ENCODE data around the gene TTPAL. TPM values are rescaled to one million over a fixed set of nuclear protein-coding genes. Genes with fewer than 3 reads are reported as not detected.

TTPAL gene
- total RNA-seq, 2 experiments from 2014 or later, result 5.6 to 18.8 TPM

DNA sequence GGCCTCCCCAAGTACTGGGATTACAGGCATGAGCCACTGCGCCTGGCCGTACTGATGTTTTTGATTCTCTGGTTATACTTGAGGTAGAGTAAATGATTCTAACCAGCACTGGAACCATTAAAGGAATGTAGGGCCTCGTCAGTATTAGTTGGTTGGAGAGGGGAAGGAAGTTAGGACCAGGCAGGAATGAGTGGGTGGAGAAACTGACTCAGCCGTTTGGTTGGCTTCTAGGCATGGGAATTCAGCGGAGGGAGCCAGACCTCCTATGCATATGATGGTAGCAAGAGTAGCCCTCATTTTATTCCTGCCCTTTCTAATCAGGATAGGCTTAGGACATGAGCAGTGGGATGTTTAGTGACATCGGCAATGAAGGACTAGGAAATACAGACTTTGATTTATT, 65.2 kb downstream of the TTPAL start:
- no peaks in the 10 kb centered on the region for H3K9me3 ChIP-seq (ENCODE audit: low read length)
- no peaks in the 10 kb centered on the region for H4K20me1 ChIP-seq (ENCODE audit: insufficient read depth, low read length)
- H3K9me2 ChIP-seq (ENCODE audit: insufficient read depth, low read length), result no peaks in the 10 kb centered on the region
- TF ChIP-seq, protein P1, sequence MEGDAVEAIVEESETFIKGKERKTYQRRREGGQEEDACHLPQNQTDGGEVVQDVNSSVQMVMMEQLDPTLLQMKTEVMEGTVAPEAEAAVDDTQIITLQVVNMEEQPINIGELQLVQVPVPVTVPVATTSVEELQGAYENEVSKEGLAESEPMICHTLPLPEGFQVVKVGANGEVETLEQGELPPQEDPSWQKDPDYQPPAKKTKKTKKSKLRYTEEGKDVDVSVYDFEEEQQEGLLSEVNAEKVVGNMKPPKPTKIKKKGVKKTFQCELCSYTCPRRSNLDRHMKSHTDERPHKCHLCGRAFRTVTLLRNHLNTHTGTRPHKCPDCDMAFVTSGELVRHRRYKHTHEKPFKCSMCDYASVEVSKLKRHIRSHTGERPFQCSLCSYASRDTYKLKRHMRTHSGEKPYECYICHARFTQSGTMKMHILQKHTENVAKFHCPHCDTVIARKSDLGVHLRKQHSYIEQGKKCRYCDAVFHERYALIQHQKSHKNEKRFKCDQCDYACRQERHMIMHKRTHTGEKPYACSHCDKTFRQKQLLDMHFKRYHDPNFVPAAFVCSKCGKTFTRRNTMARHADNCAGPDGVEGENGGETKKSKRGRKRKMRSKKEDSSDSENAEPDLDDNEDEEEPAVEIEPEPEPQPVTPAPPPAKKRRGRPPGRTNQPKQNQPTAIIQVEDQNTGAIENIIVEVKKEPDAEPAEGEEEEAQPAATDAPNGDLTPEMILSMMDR (conservative IDR thresholded peaks at IDR 0.05; ENCODE audit: low read length), result no peak
- TF ChIP-seq EZH2phosphoT487 (IDR thresholded peaks at IDR 0.05; ENCODE audit: borderline replicate concordance, low read depth, low read length), result no peak
- H3K4me1 ChIP-seq (ENCODE audit: insufficient read depth, low read length, poor library complexity, severe bottlenecking), result no peaks in the 10 kb centered on the region
- H3K27ac ChIP-seq (ENCODE audit: low read depth, low read length, poor library complexity, severe bottlenecking), result no peak overlapping the region
- no peaks in the 10 kb centered on the region for H3K36me3 ChIP-seq (ENCODE audit: insufficient read depth, low read length)
- BruUV-seq (replicated peaks), result no TSS peak
- H3K4me2 ChIP-seq (ENCODE audit: low read length), result no peak overlapping the region
- H3K4me3 ChIP-seq (ENCODE audit: low read depth, low read length, poor library complexity, severe bottlenecking), result no peak overlapping the region
- H2AFZ ChIP-seq (ENCODE audit: low read length), result no peak overlapping the region
- ChIA-PET POLR2A (no interaction called here), CTCF (ENCODE audit: unreplicated experiment) (no interaction called here)
- intact Hi-C loops (cut with micrococcal nuclease; ENCODE audit: unreplicated experiment), result no loop called here
- H3K79me2 ChIP-seq (ENCODE audit: insufficient read depth, low read depth, low read length), result no peaks in the 10 kb centered on the region
- no peak for DNase-seq (ENCODE audit: low spot score)

DNA sequence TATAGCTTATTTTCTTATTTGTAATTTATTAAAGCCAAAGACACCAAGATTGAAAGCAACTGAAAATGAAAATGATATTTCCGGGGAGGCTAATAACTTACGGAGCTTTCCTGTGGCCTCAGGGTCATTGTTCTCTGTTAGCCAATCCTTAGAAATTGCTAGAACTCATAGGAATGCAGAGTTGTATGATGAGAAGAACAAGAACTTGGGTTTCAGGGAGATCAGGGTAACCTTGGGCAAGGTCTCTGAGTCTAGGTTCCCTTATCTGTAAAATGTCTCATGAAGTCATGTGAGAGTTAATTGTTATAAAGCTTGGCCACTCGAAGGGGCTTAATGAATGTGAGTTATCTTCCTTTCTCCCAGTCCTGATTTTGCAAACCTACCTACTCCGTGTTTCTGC, 66.3 kb downstream of the TTPAL start:
- intact Hi-C loops (cut with micrococcal nuclease; ENCODE audit: unreplicated experiment), result no loop called here
- POLR2A ChIA-PET, result interaction anchor here (0.8 to 1.5 kb wide), 3 partner anchors 12 to 52 kb away, joined by 3 read pairs; no protein-coding TSS in a partner anchor
- no peaks in the 10 kb centered on the region for H3K4me1 ChIP-seq (ENCODE audit: insufficient read depth, low read length, poor library complexity, severe bottlenecking)
- H3K36me3 ChIP-seq (ENCODE audit: insufficient read depth, low read length), result no peaks in the 10 kb centered on the region
- no peaks in the 10 kb centered on the region for H4K20me1 ChIP-seq (ENCODE audit: insufficient read depth, low read length)
- BruUV-seq (replicated peaks), result no TSS peak
- H3K9me2 ChIP-seq (ENCODE audit: insufficient read depth, low read length), result no peaks in the 10 kb centered on the region
- no peak overlapping the region for H2AFZ ChIP-seq (ENCODE audit: low read length)
- H3K79me2 ChIP-seq (ENCODE audit: insufficient read depth, low read depth, low read length), result no peaks in the 10 kb centered on the region
- TF ChIP-seq, protein P1 (conservative IDR thresholded peaks at IDR 0.05; ENCODE audit: low read length), result no peak
- no peak for TF ChIP-seq EZH2phosphoT487 (IDR thresholded peaks at IDR 0.05; ENCODE audit: borderline replicate concordance, low read depth, low read length)
- no peak overlapping the region for H3K4me2 ChIP-seq (ENCODE audit: low read length)
- H3K4me3 ChIP-seq (ENCODE audit: low read depth, low read length, poor library complexity, severe bottlenecking), result no peak overlapping the region
- DNase-seq (ENCODE audit: low spot score), result no peak
- CTCF ChIA-PET (ENCODE audit: unreplicated experiment), result interaction anchor here (0.5 kb wide), 1 partner anchor 69 kb away, joined by 4 read pairs; no protein-coding TSS in a partner anchor
- H3K9me3 ChIP-seq (ENCODE audit: low read length), result no peaks in the 10 kb centered on the region
- no peak overlapping the region for H3K27ac ChIP-seq (ENCODE audit: low read depth, low read length, poor library complexity, severe bottlenecking)

DNA sequence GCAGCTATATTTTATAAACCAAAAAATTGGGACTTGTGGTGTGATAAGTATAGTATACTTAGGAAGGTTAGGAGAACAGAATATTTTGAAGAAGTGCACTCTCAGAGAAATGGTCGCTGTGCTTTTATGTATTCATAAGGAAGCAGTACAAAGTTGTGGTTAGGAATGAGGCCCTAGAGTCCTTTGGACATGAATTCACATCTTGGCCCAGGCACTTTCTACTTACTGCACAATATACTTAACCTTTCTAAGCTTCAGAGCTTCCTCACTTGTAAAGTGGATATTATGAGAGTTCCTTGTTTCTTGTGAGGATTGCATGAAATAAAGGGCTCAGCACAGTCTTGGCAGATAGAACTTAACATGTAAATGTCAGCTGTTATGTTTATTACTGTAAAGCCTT, 67.2 kb downstream of the TTPAL start:
- H3K79me2 ChIP-seq (ENCODE audit: insufficient read depth, low read depth, low read length), result no peaks in the 10 kb centered on the region
- CTCF ChIA-PET (ENCODE audit: unreplicated experiment), result no interaction called here
- POLR2A ChIA-PET, result interaction anchor here (0.8 to 1.5 kb wide), 2 partner anchors 44 to 51 kb away, joined by 3 read pairs; no protein-coding TSS in a partner anchor

More for the DNA sequence above, 67.2 kb downstream of the TTPAL start:
- Histone ChIP-seq H3K4me3 (ENCODE audit: low read depth, low read length, poor library complexity, severe bottlenecking) (no peak overlapping the region), H2AFZ (ENCODE audit: low read length) (no peak overlapping the region), H3K4me1 (ENCODE audit: insufficient read depth, low read length, poor library complexity, severe bottlenecking) (no peaks in the 10 kb centered on the region), H3K4me2 (ENCODE audit: low read length) (no peak overlapping the region), H3K27ac (ENCODE audit: low read depth, low read length, poor library complexity, severe bottlenecking) (no peak overlapping the region), H3K36me3 (ENCODE audit: insufficient read depth, low read length) (no peaks in the 10 kb centered on the region), H4K20me1 (ENCODE audit: insufficient read depth, low read length) (no peaks in the 10 kb centered on the region), H3K9me3 (ENCODE audit: low read length) (no peaks in the 10 kb centered on the region), H3K9me2 (ENCODE audit: insufficient read depth, low read length) (no peaks in the 10 kb centered on the region)
- no TSS peak for BruUV-seq (replicated peaks)
- intact Hi-C loops (cut with micrococcal nuclease; ENCODE audit: unreplicated experiment), result no loop called here
- DNase-seq (ENCODE audit: low spot score), result no peak
- TF ChIP-seq, protein P1 (conservative IDR thresholded peaks at IDR 0.05; ENCODE audit: low read length), result no peak
- no peak for TF ChIP-seq EZH2phosphoT487 (IDR thresholded peaks at IDR 0.05; ENCODE audit: borderline replicate concordance, low read depth, low read length)
